GM18507 (cell line): ENCODE results near the gene PLEKHA5.
"Not testable (repeated sequence)": the region's sequence is repeated elsewhere in the genome, so short reads cannot be mapped to it uniquely, and the experiment has no call there.

Experiments
- DNase-seq: peaks from one replicate; pipeline ENCODE4 v3.0.0; 2011; ENCODE audit warnings: low read depth; ENCODE audit not compliant: insufficient read length; ENCODE audit errors: extremely low spot score
- FAIRE-seq: peaks from 2 replicates; lab custom pipeline; 2011; peaks lifted over from hg19 to GRCh38; lab: Jason Lieb, UNC

The PLEKHA5 gene

GRCh38 chr12:19410629-19411185, 281.2 kb downstream of the PLEKHA5 start:
- FAIRE-seq (no peak), DNase-seq (no peak)

- no peak for DNase-seq
- FAIRE-seq = no peak
Observed at GRCh38 chr12:19411234-19412204, 282.0 kb downstream of the PLEKHA5 start.

- no peak for DNase-seq
- FAIRE-seq = no peak
Observed at GRCh38 chr12:19412844-19413243, 283.3 kb downstream of the PLEKHA5 start.

GRCh38 chr12:19413582-19413981, 284.0 kb downstream of the PLEKHA5 start:
- DNase-seq, FAIRE-seq: not testable (repeated sequence)

- no peak for FAIRE-seq
- no peak for DNase-seq
Observed at GRCh38 chr12:19415563-19415962, 286.0 kb downstream of the PLEKHA5 start.

GRCh38 chr12:19419086-19419485, 289.6 kb downstream of the PLEKHA5 start:
- FAIRE-seq (no peak), DNase-seq (no peak)

- FAIRE-seq (no peak), DNase-seq (no peak)
Observed at GRCh38 chr12:19421503-19422282, 292.2 kb downstream of the PLEKHA5 start.

GRCh38 chr12:19423166-19423930, 293.8 kb downstream of the PLEKHA5 start:
- no peak for DNase-seq
- no peak for FAIRE-seq
